Ishikawa (cell line): ENCODE data around the gene TEX54.

ENCODE experiments used
- EP300 ChIP-seq: IDR thresholded peaks from 2 replicates; pipeline ENCODE4 v1.6.1; 2012; ENCODE audit warnings: borderline replicate concordance
- RAD21 ChIP-seq: IDR thresholded peaks from 2 replicates; pipeline ENCODE4 v1.6.1; 2012; ENCODE audit warnings: low read depth
- TEAD4 ChIP-seq: IDR thresholded peaks from 2 replicates; pipeline ENCODE4 v1.6.1; 2012

DNA sequence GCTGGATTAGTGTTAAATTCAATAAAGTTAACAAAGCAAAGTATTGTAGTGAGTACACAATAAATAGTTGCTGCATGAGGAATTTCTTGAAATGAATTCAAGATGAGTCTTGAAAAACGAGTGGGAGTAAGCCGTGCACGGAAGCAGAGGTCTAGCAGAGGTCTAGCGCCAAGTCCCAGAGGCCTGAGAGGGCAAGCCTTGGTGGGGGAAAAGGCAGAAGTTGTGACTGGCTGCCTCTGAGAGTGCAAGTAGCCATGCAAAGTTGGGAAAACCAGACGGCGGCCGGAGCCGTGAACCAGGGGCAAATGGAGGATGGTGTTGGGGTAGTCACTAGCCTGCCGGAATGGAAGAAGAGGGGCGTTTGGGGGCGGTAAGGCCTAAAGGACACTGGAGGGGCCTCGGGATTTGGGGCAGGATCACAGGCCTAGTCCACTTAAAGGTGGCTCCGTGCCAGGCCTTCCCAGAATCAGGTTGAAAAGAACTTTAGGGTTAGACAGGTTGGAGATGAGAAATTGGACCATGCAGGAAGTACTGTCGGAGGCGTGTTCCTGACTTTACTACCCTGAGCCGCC, 47.7 kb upstream of the TEX54 start:
- TF ChIP-seq TEAD4 (no peak), RAD21 (no peak), EP300 (no peak)
